H1 (cell line): ENCODE measurements around the gene RMDN2. TPM values are rescaled to one million over a fixed set of nuclear protein-coding genes. Genes with fewer than 3 reads are reported as not detected.

Experiments
- CTCF ChIA-PET: fragments of 300-600 bp; sonication (Branson Sonifier 250); formaldehyde crosslinking; loops from one replicate; lab custom pipeline; 2021; ENCODE audit not compliant: partially characterized antibody; lab: Charles Lee
- POLR2A ChIA-PET: fragments of 300-600 bp; sonication (Branson Sonifier 250); formaldehyde crosslinking; loops from one replicate; lab custom pipeline; 2021; ENCODE audit warnings: inconsistent platforms; ENCODE audit not compliant: partially characterized antibody; lab: Charles Lee
- DNase-seq, 2 experiments: peaks; one replicate each; pipeline versions ENCODE4 v3.0.0 to v3.0.0-alpha.2; 2010 to 2022; ENCODE audit warnings: low spot score in 2 of 2, low read depth in 1 of 2, mixed read lengths in 1 of 2
- FAIRE-seq: peaks from 2 replicates; lab custom pipeline; 2011; peaks lifted over from hg19 to GRCh38; lab: Jason Lieb, UNC
- H2AFZ ChIP-seq: 2 replicates; pipeline ENCODE4 v1.8.1; 2012; ENCODE audit warnings: low read length, inconsistent platforms
- H2AK5ac ChIP-seq: 2 replicates; pipeline ENCODE4 v1.6.1; 2013; ENCODE audit warnings: low read depth, low read length
- H2BK120ac ChIP-seq: replicated peaks from 2 replicates; pipeline ENCODE3; 2013; ENCODE audit warnings: low read depth, low read length, inconsistent platforms
- H2BK12ac ChIP-seq: 2 replicates; pipeline ENCODE4 v1.6.1; 2013; ENCODE audit warnings: low read depth, low read length
- H2BK15ac ChIP-seq: 2 replicates; pipeline ENCODE4 v1.6.1; 2013; ENCODE audit warnings: low read length
- H2BK20ac ChIP-seq: 2 replicates; pipeline ENCODE4 v1.6.1; 2013; ENCODE audit warnings: low read length
- H2BK5ac ChIP-seq: 2 replicates; pipeline ENCODE4 v1.6.1; 2013; ENCODE audit warnings: low read depth, low read length
- H3K14ac ChIP-seq: 2 replicates; pipeline ENCODE4 v1.6.1; 2013; ENCODE audit warnings: inconsistent platforms; ENCODE audit not compliant: insufficient read length
- H3K18ac ChIP-seq: 2 replicates; pipeline ENCODE4 v1.6.1; 2013; ENCODE audit warnings: low read length; ENCODE audit errors: extremely low read depth
- H3K23ac ChIP-seq: 2 replicates; pipeline ENCODE4 v1.6.1; 2013; ENCODE audit warnings: inconsistent platforms; ENCODE audit not compliant: insufficient read length
- H3K23me2 ChIP-seq: 2 replicates; pipeline ENCODE4 v1.6.1; 2013; ENCODE audit warnings: low read depth, low read length
- H3K27ac ChIP-seq: 2 replicates; pipeline ENCODE4 v1.6.1; 2011; ENCODE audit warnings: low read depth, low read length, inconsistent platforms
- H3K27me3 ChIP-seq, 4 experiments: replicated peaks in 1 of 4; 1 replicate in 1 of 4; 2 replicates in 3 of 4; pipeline versions ENCODE4 v1.6.1 to v1.8.1; 2011 to 2013; ENCODE audit warnings: low read length in 3 of 4, mild to moderate bottlenecking in 3 of 4, inconsistent platforms in 2 of 4, mixed read lengths in 2 of 4, moderate library complexity in 1 of 4; ENCODE audit not compliant: control insufficient read depth in 3 of 4, insufficient read depth in 3 of 4; ENCODE audit errors: extremely low read depth in 1 of 4
- H3K36me3 ChIP-seq, 4 experiments: 2 replicates each; pipeline versions ENCODE4 v1.6.1 to v1.8.1; 2011 to 2013; ENCODE audit warnings: mild to moderate bottlenecking in 4 of 4, low read length in 3 of 4, moderate library complexity in 2 of 4, control low read depth in 1 of 4, inconsistent platforms in 1 of 4; ENCODE audit not compliant: insufficient read depth in 4 of 4, control insufficient read depth in 2 of 4
- H3K4ac ChIP-seq: replicated peaks from 2 replicates; pipeline ENCODE3; 2013; ENCODE audit warnings: low read length, low read depth, mixed read lengths, inconsistent platforms; ENCODE audit not compliant: insufficient read length
- H3K4me1 ChIP-seq, 4 experiments: replicated peaks in 1 of 4; 1 replicate in 1 of 4; 2 replicates in 3 of 4; pipeline versions ENCODE4 v1.6.1 to v1.8.1; 2011 to 2013; ENCODE audit warnings: low read length in 3 of 4, inconsistent platforms in 2 of 4, mixed read lengths in 1 of 4; ENCODE audit not compliant: insufficient read depth in 4 of 4, control insufficient read depth in 3 of 4
- H3K4me2 ChIP-seq, 2 experiments: 2 replicates each; pipeline versions ENCODE4 v1.6.1 to v1.8.1; 2011 to 2013; ENCODE audit warnings: low read depth in 2 of 2, low read length in 2 of 2, control low read depth in 1 of 2, inconsistent platforms in 1 of 2, mild to moderate bottlenecking in 1 of 2; ENCODE audit not compliant: insufficient read depth in 1 of 2
- H3K4me3 ChIP-seq, 4 experiments: fragments of 200-600, 300-600 bp in 1 of 4; sonication (generic), shearing (Covaris generic), sonication (Bioruptor Twin) in 1 of 4; 2 replicates each; pipeline versions ENCODE4 v1.5.1 to v1.8.1; 2011 to 2016; ENCODE audit warnings: low read length in 4 of 4, low read depth in 3 of 4, control low read depth in 2 of 4, inconsistent platforms in 2 of 4, mild to moderate bottlenecking in 2 of 4, mixed read lengths in 1 of 4, moderate library complexity in 1 of 4; ENCODE audit not compliant: insufficient read depth in 2 of 4; ENCODE audit errors: extremely low read depth in 1 of 4
- H3K56ac ChIP-seq: replicated peaks from 2 replicates; pipeline ENCODE3; 2013; ENCODE audit warnings: low read depth, mild to moderate bottlenecking, mixed read lengths, low read length, inconsistent platforms; ENCODE audit not compliant: insufficient read length
- H3K79me1 ChIP-seq: 2 replicates; pipeline ENCODE4 v1.6.1; 2013; ENCODE audit warnings: low read depth, low read length, control low read depth
- H3K79me2 ChIP-seq, 2 experiments: 2 replicates each; pipeline versions ENCODE4 v1.6.1 to v1.8.1; 2012 to 2013; ENCODE audit warnings: low read length in 2 of 2, mild to moderate bottlenecking in 2 of 2, inconsistent platforms in 1 of 2; ENCODE audit not compliant: insufficient read depth in 2 of 2, control insufficient read depth in 1 of 2
- H3K9ac ChIP-seq, 4 experiments: replicated peaks in 1 of 4; 1 replicate in 1 of 4; 2 replicates in 3 of 4; pipeline versions ENCODE4 v1.6.1 to v1.8.1; 2011 to 2013; ENCODE audit warnings: low read depth in 3 of 4, low read length in 3 of 4, control low read depth in 2 of 4, mild to moderate bottlenecking in 2 of 4, moderate library complexity in 2 of 4, inconsistent platforms in 1 of 4; ENCODE audit errors: extremely low read depth in 1 of 4
- H3K9me3 ChIP-seq, 2 experiments: 2 replicates each; pipeline versions ENCODE4 v1.6.1 to v1.8.1; 2012 to 2013; ENCODE audit warnings: mild to moderate bottlenecking in 2 of 2, moderate library complexity in 2 of 2, control low read depth in 1 of 2, inconsistent platforms in 1 of 2, low read depth in 1 of 2, low read length in 1 of 2, mixed read lengths in 1 of 2; ENCODE audit not compliant: insufficient read depth in 2 of 2
- H4K20me1 ChIP-seq, 2 experiments: replicated peaks in 1 of 2; 2 replicates each; pipeline versions ENCODE3 to v1.8.1; 2011 to 2013; ENCODE audit warnings: inconsistent platforms in 2 of 2, low read length in 2 of 2, mild to moderate bottlenecking in 1 of 2; ENCODE audit not compliant: insufficient read depth in 2 of 2, control insufficient read depth in 1 of 2
- H4K5ac ChIP-seq: 2 replicates; pipeline ENCODE4 v1.6.1; 2013; ENCODE audit warnings: low read length, low read depth, mixed read lengths, inconsistent platforms; ENCODE audit not compliant: insufficient read length
- H4K8ac ChIP-seq: 2 replicates; pipeline ENCODE4 v1.8.0; 2013; ENCODE audit warnings: mild to moderate bottlenecking, moderate library complexity, low read length, inconsistent platforms; ENCODE audit not compliant: insufficient read depth; ENCODE audit errors: extremely low read depth
- H4K91ac ChIP-seq: replicated peaks from 2 replicates; pipeline ENCODE3; 2013; ENCODE audit warnings: low read length, mixed read lengths, inconsistent platforms; ENCODE audit not compliant: insufficient read length
- ASH2L ChIP-seq: fragments of 200-600, 300-600 bp; sonication (generic); IDR thresholded peaks from one replicate; pipeline ENCODE4 v1.7.1; 2017; ENCODE audit warnings: low read length
- BCL11A ChIP-seq, 2 experiments: IDR thresholded peaks; one replicate each; pipeline ENCODE4 v1.6.1; 2011; ENCODE audit warnings: low read depth in 2 of 2, low read length in 2 of 2, mild to moderate bottlenecking in 2 of 2
- EGR1 ChIP-seq: IDR thresholded peaks from 2 replicates; pipeline ENCODE4 v1.6.1; 2011; ENCODE audit warnings: low read depth, low read length, borderline replicate concordance
- HDAC2 ChIP-seq, 2 experiments: fragments of 300-600 bp in 1 of 2; sonication (generic) in 1 of 2; IDR thresholded peaks; 2 replicates each; pipeline ENCODE4 v1.6.1; 2011 to 2012; ENCODE audit warnings: low read depth in 2 of 2, low read length in 2 of 2, mild to moderate bottlenecking in 2 of 2, moderate library complexity in 2 of 2, borderline replicate concordance in 1 of 2, inconsistent platforms in 1 of 2
- NANOG ChIP-seq: IDR thresholded peaks from 2 replicates; pipeline ENCODE4 v1.6.1; 2011; ENCODE audit warnings: low read length, low read depth, mild to moderate bottlenecking, inconsistent platforms; ENCODE audit not compliant: insufficient read depth, poor library complexity, severe bottlenecking
- NRF1 ChIP-seq: IDR thresholded peaks from 2 replicates; pipeline ENCODE4 v1.6.1; 2011; ENCODE audit warnings: mild to moderate bottlenecking, low read depth, low read length, improper control_type of control experiment
- RBBP5 ChIP-seq: IDR thresholded peaks from 2 replicates; pipeline ENCODE4 v1.7.1; 2012; ENCODE audit warnings: low read depth, mild to moderate bottlenecking, inconsistent platforms, low read length, moderate library complexity, borderline replicate concordance
- SIN3A ChIP-seq, 2 experiments: IDR thresholded peaks in 1 of 2; conservative IDR thresholded peaks in 1 of 2; 2 replicates each; pipeline ENCODE4 v1.6.1; 2011 to 2012; ENCODE audit warnings: low read length in 2 of 2, improper control_type of control experiment in 1 of 2, low read depth in 1 of 2, mild to moderate bottlenecking in 1 of 2
- TBP ChIP-seq: IDR thresholded peaks from 2 replicates; pipeline ENCODE4 v1.6.1; 2011; ENCODE audit warnings: low read depth, low read length, improper control_type of control experiment
- ZNF274 ChIP-seq: IDR thresholded peaks from 2 replicates; pipeline ENCODE4 v1.7.0; 2012; ENCODE audit warnings: low read length, borderline replicate concordance; ENCODE audit errors: extremely low read depth
- WGBS, 2 experiments: shearing (Covaris generic) in 1 of 2; methylation state at CpG; one replicate each; pipeline versions ENCODE4 v1.1.6 to v1.1.7; 2013 to 2015; ENCODE audit warnings: low lambda C conversion rate in 2 of 2, mixed read lengths in 2 of 2, inconsistent platforms in 1 of 2, low coverage in 1 of 2, missing lambda C conversion rate in 1 of 2; ENCODE audit not compliant: insufficient replicate concordance in 2 of 2, insufficient coverage in 1 of 2, insufficient read length in 1 of 2; ENCODE audit errors: extremely low coverage in 1 of 2, missing lambda C conversion rate in 1 of 2; 5-methylcytosine and 5-hydroxymethylcytosine counted together
- polyA plus RNA-seq, 7 experiments: library from polyadenylated mRNA; depleted of rRNA in 3 of 7; stranded (reverse) in 5 of 7; unstranded in 2 of 7; fragments of >200 nt in 5 of 7; fragments of 200-250 nt in 2 of 7; gene quantifications; 1 replicate in 5 of 7; 2 replicates in 1 of 7; 4 replicates in 1 of 7; pipeline versions ENCODE4 v1.2.1 to v1.2.3, GENCODE V29; 2011 to 2013; ENCODE audit warnings: missing spikeins in 2 of 7, mixed read lengths in 2 of 7
- total RNA-seq: library from RNA; stranded (reverse); fragmentation: NEBNext Ultra II Directional; extraction: Animal tissue kit (Norgen Biotek cat#: 25700); gene quantifications from 2 replicates; pipeline ENCODE4 v1.2.1, GENCODE V29; 2021
- TF ChIP-seq, protein P1 (sequence below), 3 experiments: IDR thresholded peaks; 1 replicate in 2 of 3; 2 replicates in 1 of 3; pipeline versions ENCODE4 v1.5.1 to v1.6.1; 2011; ENCODE audit warnings: low read length in 3 of 3, mild to moderate bottlenecking in 3 of 3, inconsistent platforms in 2 of 3, low read depth in 1 of 3, moderate library complexity in 1 of 3; ENCODE audit not compliant: insufficient read depth in 1 of 3; ENCODE audit errors: control extremely low read depth in 1 of 3

Gene RMDN2
- total and polyA plus RNA-seq, 2 of the 8 experiments (the other 6 are each of a cell fraction or from before 2014, with no cell fraction given) = 0.53 to 3.0 TPM

DNA sequence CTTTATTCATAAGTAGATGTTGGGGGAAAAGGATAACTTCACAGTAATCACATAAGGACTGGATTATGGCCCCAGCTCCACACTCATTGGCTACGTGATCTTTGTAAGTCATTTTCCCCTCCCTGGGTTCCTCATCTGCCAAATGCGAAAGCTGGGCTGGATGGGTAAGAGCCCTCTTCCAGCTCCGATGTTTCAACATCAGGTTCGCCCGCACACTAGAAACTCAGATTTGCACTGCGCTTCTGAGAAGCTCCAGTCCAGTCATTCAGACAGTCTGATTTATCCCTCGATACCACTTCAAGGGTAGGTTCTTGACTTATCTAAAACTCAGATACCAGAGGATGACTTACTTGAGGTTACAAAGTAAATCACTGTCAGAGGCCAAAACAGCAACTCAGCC is 31.0 kb upstream of the RMDN2 start:
- Histone ChIP-seq H3K4me2 (no peak overlapping the region), H3K27ac (no peak overlapping the region)
- FAIRE-seq = no peak
- TF ChIP-seq NANOG = no peak
- TF ChIP-seq, protein P1, sequence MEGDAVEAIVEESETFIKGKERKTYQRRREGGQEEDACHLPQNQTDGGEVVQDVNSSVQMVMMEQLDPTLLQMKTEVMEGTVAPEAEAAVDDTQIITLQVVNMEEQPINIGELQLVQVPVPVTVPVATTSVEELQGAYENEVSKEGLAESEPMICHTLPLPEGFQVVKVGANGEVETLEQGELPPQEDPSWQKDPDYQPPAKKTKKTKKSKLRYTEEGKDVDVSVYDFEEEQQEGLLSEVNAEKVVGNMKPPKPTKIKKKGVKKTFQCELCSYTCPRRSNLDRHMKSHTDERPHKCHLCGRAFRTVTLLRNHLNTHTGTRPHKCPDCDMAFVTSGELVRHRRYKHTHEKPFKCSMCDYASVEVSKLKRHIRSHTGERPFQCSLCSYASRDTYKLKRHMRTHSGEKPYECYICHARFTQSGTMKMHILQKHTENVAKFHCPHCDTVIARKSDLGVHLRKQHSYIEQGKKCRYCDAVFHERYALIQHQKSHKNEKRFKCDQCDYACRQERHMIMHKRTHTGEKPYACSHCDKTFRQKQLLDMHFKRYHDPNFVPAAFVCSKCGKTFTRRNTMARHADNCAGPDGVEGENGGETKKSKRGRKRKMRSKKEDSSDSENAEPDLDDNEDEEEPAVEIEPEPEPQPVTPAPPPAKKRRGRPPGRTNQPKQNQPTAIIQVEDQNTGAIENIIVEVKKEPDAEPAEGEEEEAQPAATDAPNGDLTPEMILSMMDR (IDR thresholded peaks at IDR 0.05; ENCODE audit: control extremely low read depth in 1 of 3, insufficient read depth in 1 of 3, low read depth in 1 of 3, low read length in 3 of 3) = no peak
- TF ChIP-seq SIN3A (conservative IDR thresholded peaks at IDR 0.05 in 1 of 2, IDR thresholded peaks at IDR 0.05 in 1 of 2; ENCODE audit: low read depth in 1 of 2, low read length in 2 of 2) = no peak
- no peak for TF ChIP-seq NRF1
- no peak for TF ChIP-seq EGR1
- no peak for TF ChIP-seq TBP
- TF ChIP-seq RBBP5 = no peak
- TF ChIP-seq ASH2L = no peak
- no peak for TF ChIP-seq HDAC2 (IDR thresholded peaks at IDR 0.05; ENCODE audit: borderline replicate concordance in 1 of 2, low read depth in 2 of 2, low read length in 2 of 2)
- TF ChIP-seq ZNF274 = no peak
- TF ChIP-seq BCL11A (IDR thresholded peaks at IDR 0.05; ENCODE audit: low read depth in 2 of 2, low read length in 2 of 2) = no peak

More for the DNA sequence above, 31.0 kb upstream of the RMDN2 start:
- Histone ChIP-seq H4K5ac (no peak overlapping the region), H2BK5ac (no peak overlapping the region), H2BK120ac (no peak overlapping the region), H3K79me2 (no peaks in the 10 kb centered on the region), H4K20me1 (no peaks in the 10 kb centered on the region), H3K36me3 (no peaks in the 10 kb centered on the region), H3K18ac (no peak overlapping the region), H2BK15ac (no peak overlapping the region), H3K56ac (no peak overlapping the region), H3K23me2 (no peaks in the 10 kb centered on the region), H2AFZ (no peak overlapping the region), H3K79me1 (no peaks in the 10 kb centered on the region), H3K4me3 (no peak overlapping the region), H3K4me1 (no peaks in the 10 kb centered on the region), H2AK5ac (no peak overlapping the region), H3K4ac (no peak overlapping the region), H3K9ac (no peak overlapping the region), H3K23ac (no peak overlapping the region), H4K8ac (no peak overlapping the region), H3K27me3 (no peaks in the 10 kb centered on the region), H4K91ac (no peak overlapping the region), H2BK12ac (no peak overlapping the region), H3K9me3 (no peaks in the 10 kb centered on the region), H3K14ac (no peak overlapping the region), H2BK20ac (no peak overlapping the region)
- CTCF ChIA-PET = interaction anchor here (0.7 to 4.3 kb wide), 4 partner anchors 9 to 381 kb away, joined by 3 to 18 read pairs (median 4); no protein-coding TSS in a partner anchor
- WGBS, 2 experiments = 88% methylated on average over 7 of the region's 7 CpGs; no CpG with 5 or more reads in 1 of the 2 experiments
- no peak for DNase-seq
- POLR2A ChIA-PET = no interaction called here
